ENCODE data around the gene ART4.

DNA sequence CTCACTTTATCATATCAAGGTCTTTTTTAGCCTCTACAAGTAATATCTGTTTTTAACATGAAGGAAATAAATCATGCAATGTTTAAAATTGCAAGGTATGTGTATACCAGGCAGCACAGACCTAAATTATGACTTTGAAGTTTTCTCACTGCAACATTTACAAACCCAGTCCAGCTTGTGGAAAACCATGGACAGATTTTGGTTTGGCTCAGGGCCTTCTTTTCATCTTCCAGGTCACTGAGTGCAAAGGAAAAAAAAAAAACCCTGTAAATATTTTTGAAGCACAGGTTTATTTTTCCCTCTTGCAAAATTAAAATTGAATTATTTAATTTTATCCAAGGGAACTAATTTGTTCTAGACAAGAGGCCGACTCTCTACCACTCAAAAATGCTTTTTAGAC lies 28.6 kb upstream of the ART4 start:
- TF ChIP-seq CTCF (IDR thresholded peaks at IDR 0.05): no peak
- no peak for TF ChIP-seq POLR2AphosphoS5 (IDR thresholded peaks at IDR 0.05; ENCODE audit: low read depth, low read length)

Measured in Panc1 (cell line).